HCT116 (cell line): ENCODE results near the gene COASY. TPM values are rescaled to one million over a fixed set of nuclear protein-coding genes. Genes with fewer than 3 reads are reported as not detected.
A peak's percentile ranks its signal among the peaks of the same experiment; 100 is the strongest.

ENCODE experiments used
- ATAC-seq: fragments of 200-7000 bp; cut with Tn5 transposase; 2 replicates; pipeline ENCODE4 v1.9.1; 2020; ENCODE audit warnings: mild to moderate bottlenecking, moderate library complexity
- BruUV-seq: library from RNA; stranded (reverse); fragments of 400-500 nt; replicated peaks from 2 replicates; lab custom pipeline; 2021; lab: Mats Ljungman, UMichigan
- CTCF ChIA-PET: fragments of 300-600 bp; sonication (Branson Sonifier 250); formaldehyde crosslinking; loops from one replicate; lab custom pipeline; 2021; ENCODE audit warnings: antibody characterized with exemption; lab: Charles Lee
- POLR2A ChIA-PET: fragments of 300-600, 350-600 bp; sonication (Branson Sonifier 250); formaldehyde crosslinking; loops from one replicate; lab custom pipeline; 2021; ENCODE audit warnings: antibody characterized with exemption; lab: Charles Lee
- RAD21 ChIA-PET, 2 experiments: fragments of 300-600 bp; sonication (Branson Sonifier 250); formaldehyde crosslinking; loops; one replicate each; lab custom pipeline; 2023; ENCODE audit warnings: low total read pairs in 2 of 2; ENCODE audit not compliant: uncharacterized antibody in 2 of 2, unreplicated experiment in 2 of 2, low non-redundant PET in 1 of 2; lab: Charles Lee
- DNase-seq: peaks from one replicate; pipeline ENCODE4 v3.0.0-alpha.2; 2010; ENCODE audit warnings: low read depth, low spot score
- H2AFZ ChIP-seq: fragments of 200-600 bp; shearing (Covaris generic), sonication (generic); 2 replicates; pipeline ENCODE4 v1.6.1; 2017; ENCODE audit warnings: low read depth, mixed run types, mixed read lengths, antibody characterized with exemption, low read length; ENCODE audit not compliant: poor library complexity, severe bottlenecking
- H3K27ac ChIP-seq: 2 replicates; pipeline ENCODE4 v1.5.1; 2012; ENCODE audit warnings: low read depth, low read length
- H3K27me3 ChIP-seq: fragments of 200-600 bp; sonication (generic); 2 replicates; pipeline ENCODE4 v1.6.1; 2016; ENCODE audit warnings: mixed run types, low read length, mixed read lengths; ENCODE audit not compliant: insufficient read depth
- H3K36me3 ChIP-seq, 2 experiments: fragments of 200-500 bp in 1 of 2; fragments of 200-600 bp in 1 of 2; sonication (Bioruptor generic) in 1 of 2; sonication (generic) in 1 of 2; 2 replicates each; pipeline versions ENCODE4 v1.5.1 to v1.6.1; 2014 to 2016; ENCODE audit warnings: low read length in 2 of 2, inconsistent platforms in 1 of 2, mixed read lengths in 1 of 2, mixed run types in 1 of 2; ENCODE audit not compliant: insufficient read depth in 2 of 2, control insufficient read depth in 1 of 2
- H3K4me1 ChIP-seq, 2 experiments: fragments of 200-600 bp in 1 of 2; sonication (generic) in 1 of 2; 2 replicates each; pipeline versions ENCODE4 v1.5.1 to v1.6.1; 2012 to 2017; ENCODE audit warnings: low read length in 2 of 2, inconsistent platforms in 1 of 2, mild to moderate bottlenecking in 1 of 2, mixed read lengths in 1 of 2, mixed run types in 1 of 2, moderate library complexity in 1 of 2; ENCODE audit not compliant: insufficient read depth in 2 of 2, control insufficient read depth in 1 of 2
- H3K4me2 ChIP-seq: fragments of 200-600 bp; sonication (generic); 2 replicates; pipeline ENCODE4 v1.6.1; 2017; ENCODE audit warnings: mixed run types, low read length, mixed read lengths
- H3K4me3 ChIP-seq, 2 experiments: fragments of 200-600 bp in 1 of 2; sonication (generic) in 1 of 2; replicated peaks in 1 of 2; 2 replicates each; pipeline ENCODE4 v1.5.1; 2011 to 2016; ENCODE audit warnings: low read length in 2 of 2, control low read depth in 1 of 2, low read depth in 1 of 2, mild to moderate bottlenecking in 1 of 2, mixed read lengths in 1 of 2, mixed run types in 1 of 2
- H3K79me2 ChIP-seq: fragments of 200-600 bp; sonication (generic); 2 replicates; pipeline ENCODE4 v1.6.1; 2017; ENCODE audit warnings: mild to moderate bottlenecking, mixed run types, low read length, moderate library complexity, mixed read lengths; ENCODE audit not compliant: insufficient read depth
- H3K9ac ChIP-seq: fragments of 200-600 bp; sonication (generic); 2 replicates; pipeline ENCODE4 v1.6.1; 2016; ENCODE audit warnings: low read length, mixed read lengths
- H3K9me2 ChIP-seq: fragments of 200-600 bp; sonication (generic), shearing (Covaris generic); 2 replicates; pipeline ENCODE4 v1.6.1; 2017; ENCODE audit warnings: mixed run types, mild to moderate bottlenecking, moderate library complexity; ENCODE audit not compliant: insufficient read depth
- H3K9me3 ChIP-seq, 2 experiments: fragments of 200-500 bp in 1 of 2; fragments of 200-600 bp in 1 of 2; sonication (Bioruptor generic) in 1 of 2; sonication (generic) in 1 of 2; 2 replicates each; pipeline ENCODE4 v1.6.1; 2014 to 2017; ENCODE audit warnings: low read length in 2 of 2, mixed read lengths in 2 of 2, inconsistent platforms in 1 of 2, low read depth in 1 of 2, mild to moderate bottlenecking in 1 of 2, mixed run types in 1 of 2, moderate library complexity in 1 of 2; ENCODE audit not compliant: control insufficient read depth in 1 of 2, insufficient read depth in 1 of 2
- H4K20me1 ChIP-seq: fragments of 200-600 bp; sonication (generic), shearing (Covaris generic); 2 replicates; pipeline ENCODE4 v1.6.1; 2017; ENCODE audit warnings: mixed run types, mild to moderate bottlenecking, moderate library complexity; ENCODE audit not compliant: insufficient read depth
- CEBPB ChIP-seq: IDR thresholded peaks from 2 replicates; pipeline ENCODE4 v1.6.1; 2012; ENCODE audit warnings: low read depth
- ELF1 ChIP-seq: IDR thresholded peaks from 2 replicates; pipeline ENCODE4 v1.6.1; 2012; ENCODE audit warnings: low read depth, borderline replicate concordance
- EZH2 ChIP-seq: fragments of 200-600 bp; sonication (generic); IDR thresholded peaks from 2 replicates; pipeline ENCODE4 v1.6.1; 2017; ENCODE audit warnings: antibody characterized with exemption, mixed run types
- FOSL1 ChIP-seq: IDR thresholded peaks from 2 replicates; pipeline ENCODE4 v1.6.1; 2012; ENCODE audit warnings: low read depth
- JUND ChIP-seq: IDR thresholded peaks from 2 replicates; pipeline ENCODE4 v1.6.1; 2012
- POLR2A ChIP-seq: IDR thresholded peaks from 2 replicates; pipeline ENCODE4 v1.7.0; 2011; ENCODE audit warnings: borderline replicate concordance; ENCODE audit not compliant: insufficient read depth, insufficient read length; ENCODE audit errors: extremely low read depth
- POLR2AphosphoS5 ChIP-seq: IDR thresholded peaks from 2 replicates; pipeline ENCODE4 v1.6.1; 2011; ENCODE audit warnings: mild to moderate bottlenecking, low read depth, low read length, moderate library complexity
- SIN3A ChIP-seq: IDR thresholded peaks from 2 replicates; pipeline ENCODE4 v1.6.1; 2012; ENCODE audit warnings: low read depth
- SRF ChIP-seq: IDR thresholded peaks from 2 replicates; pipeline ENCODE4 v1.6.1; 2012; ENCODE audit warnings: low read depth
- ZNF274 ChIP-seq: fragments of 200-500 bp; sonication (Bioruptor generic); IDR thresholded peaks from 2 replicates; pipeline ENCODE4 v1.6.1; 2014; ENCODE audit warnings: mild to moderate bottlenecking, low read depth, low read length, inconsistent platforms
- intact Hi-C: fragments of 100-400 bp; cut with micrococcal nuclease; formaldehyde crosslinking; loops from 2 replicates; pipeline ENCODE4 v1.10.0; 2022
- total RNA-seq: library from RNA; stranded (reverse); gene quantifications from one replicate; pipeline ENCODE4 v1.2.1, GENCODE V29; 2021; ENCODE audit not compliant: unreplicated experiment
- TF ChIP-seq, protein P1 (sequence below), 3 experiments: fragments of 200-600 bp in 1 of 3; sonication (generic) in 1 of 3; IDR thresholded peaks in 2 of 3; conservative IDR thresholded peaks in 1 of 3; 2 replicates each; pipeline ENCODE4 v1.5.1; 2012 to 2017; ENCODE audit warnings: low read depth in 2 of 3, low read length in 2 of 3, antibody characterized with exemption in 1 of 3, borderline replicate concordance in 1 of 3, control low read depth in 1 of 3, mild to moderate bottlenecking in 1 of 3, mixed read lengths in 1 of 3, mixed run types in 1 of 3, moderate library complexity in 1 of 3; ENCODE audit not compliant: insufficient read depth in 1 of 3
- TF ChIP-seq, protein P2 (sequence below): IDR thresholded peaks from 2 replicates; pipeline ENCODE4 v1.6.1; 2012; ENCODE audit warnings: low read depth

Gene COASY
- total RNA-seq, 1 experiment from 2014 or later = 137 TPM

DNA sequence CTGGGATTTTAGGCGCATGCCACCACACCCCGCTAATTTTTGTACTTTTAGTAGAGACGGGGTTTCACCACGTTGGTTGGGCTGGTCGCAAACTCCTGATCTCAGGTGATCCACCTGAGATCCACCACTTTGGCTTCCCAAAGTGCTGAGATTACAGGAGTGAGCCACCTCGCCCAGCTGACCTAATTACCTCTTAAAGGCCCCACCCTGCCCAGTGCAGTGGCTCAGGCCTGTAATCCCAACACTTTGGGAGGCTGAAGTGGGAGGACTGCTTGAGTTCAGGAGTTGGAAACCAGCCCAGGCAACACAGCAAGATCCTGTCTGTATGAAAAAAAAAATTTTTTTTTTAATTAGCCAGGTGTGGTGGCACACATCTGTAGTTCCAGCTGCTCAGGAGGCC, 2.9 kb upstream of the COASY start (continued):
- TF ChIP-seq, protein P1, sequence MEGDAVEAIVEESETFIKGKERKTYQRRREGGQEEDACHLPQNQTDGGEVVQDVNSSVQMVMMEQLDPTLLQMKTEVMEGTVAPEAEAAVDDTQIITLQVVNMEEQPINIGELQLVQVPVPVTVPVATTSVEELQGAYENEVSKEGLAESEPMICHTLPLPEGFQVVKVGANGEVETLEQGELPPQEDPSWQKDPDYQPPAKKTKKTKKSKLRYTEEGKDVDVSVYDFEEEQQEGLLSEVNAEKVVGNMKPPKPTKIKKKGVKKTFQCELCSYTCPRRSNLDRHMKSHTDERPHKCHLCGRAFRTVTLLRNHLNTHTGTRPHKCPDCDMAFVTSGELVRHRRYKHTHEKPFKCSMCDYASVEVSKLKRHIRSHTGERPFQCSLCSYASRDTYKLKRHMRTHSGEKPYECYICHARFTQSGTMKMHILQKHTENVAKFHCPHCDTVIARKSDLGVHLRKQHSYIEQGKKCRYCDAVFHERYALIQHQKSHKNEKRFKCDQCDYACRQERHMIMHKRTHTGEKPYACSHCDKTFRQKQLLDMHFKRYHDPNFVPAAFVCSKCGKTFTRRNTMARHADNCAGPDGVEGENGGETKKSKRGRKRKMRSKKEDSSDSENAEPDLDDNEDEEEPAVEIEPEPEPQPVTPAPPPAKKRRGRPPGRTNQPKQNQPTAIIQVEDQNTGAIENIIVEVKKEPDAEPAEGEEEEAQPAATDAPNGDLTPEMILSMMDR (IDR thresholded peaks at IDR 0.05 in 2 of 3, conservative IDR thresholded peaks at IDR 0.05 in 1 of 3; ENCODE audit: borderline replicate concordance in 1 of 3, insufficient read depth in 1 of 3, low read depth in 2 of 3, low read length in 2 of 3) = no peak
- TF ChIP-seq ELF1 (no peak), SRF (no peak), SIN3A (no peak), ZNF274 (no peak), POLR2AphosphoS5 (no peak), JUND (no peak), POLR2A (no peak)
- TF ChIP-seq, protein P2, sequence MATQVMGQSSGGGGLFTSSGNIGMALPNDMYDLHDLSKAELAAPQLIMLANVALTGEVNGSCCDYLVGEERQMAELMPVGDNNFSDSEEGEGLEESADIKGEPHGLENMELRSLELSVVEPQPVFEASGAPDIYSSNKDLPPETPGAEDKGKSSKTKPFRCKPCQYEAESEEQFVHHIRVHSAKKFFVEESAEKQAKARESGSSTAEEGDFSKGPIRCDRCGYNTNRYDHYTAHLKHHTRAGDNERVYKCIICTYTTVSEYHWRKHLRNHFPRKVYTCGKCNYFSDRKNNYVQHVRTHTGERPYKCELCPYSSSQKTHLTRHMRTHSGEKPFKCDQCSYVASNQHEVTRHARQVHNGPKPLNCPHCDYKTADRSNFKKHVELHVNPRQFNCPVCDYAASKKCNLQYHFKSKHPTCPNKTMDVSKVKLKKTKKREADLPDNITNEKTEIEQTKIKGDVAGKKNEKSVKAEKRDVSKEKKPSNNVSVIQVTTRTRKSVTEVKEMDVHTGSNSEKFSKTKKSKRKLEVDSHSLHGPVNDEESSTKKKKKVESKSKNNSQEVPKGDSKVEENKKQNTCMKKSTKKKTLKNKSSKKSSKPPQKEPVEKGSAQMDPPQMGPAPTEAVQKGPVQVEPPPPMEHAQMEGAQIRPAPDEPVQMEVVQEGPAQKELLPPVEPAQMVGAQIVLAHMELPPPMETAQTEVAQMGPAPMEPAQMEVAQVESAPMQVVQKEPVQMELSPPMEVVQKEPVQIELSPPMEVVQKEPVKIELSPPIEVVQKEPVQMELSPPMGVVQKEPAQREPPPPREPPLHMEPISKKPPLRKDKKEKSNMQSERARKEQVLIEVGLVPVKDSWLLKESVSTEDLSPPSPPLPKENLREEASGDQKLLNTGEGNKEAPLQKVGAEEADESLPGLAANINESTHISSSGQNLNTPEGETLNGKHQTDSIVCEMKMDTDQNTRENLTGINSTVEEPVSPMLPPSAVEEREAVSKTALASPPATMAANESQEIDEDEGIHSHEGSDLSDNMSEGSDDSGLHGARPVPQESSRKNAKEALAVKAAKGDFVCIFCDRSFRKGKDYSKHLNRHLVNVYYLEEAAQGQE = no peak

DNA sequence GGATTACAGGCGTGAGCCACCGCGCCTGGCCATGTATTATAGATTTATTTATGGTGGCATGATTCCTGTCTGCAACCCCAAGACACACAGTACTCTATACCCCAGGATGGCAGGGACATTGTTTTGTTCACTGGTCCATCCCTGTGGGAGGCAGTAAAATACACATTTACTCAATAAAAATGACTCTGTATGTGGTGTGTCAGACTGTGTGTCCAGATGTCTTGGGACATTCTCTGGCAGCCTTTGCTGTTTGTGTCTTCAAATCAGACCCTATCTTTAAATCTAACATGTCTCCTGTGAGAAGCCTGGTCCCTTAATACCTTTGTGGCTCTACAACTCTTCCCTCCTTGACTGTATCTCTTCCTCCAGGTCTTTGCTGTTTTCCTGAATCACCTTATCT, 1.7 kb upstream of the COASY start:
- no peaks in the 10 kb centered on the region for H3K27me3 ChIP-seq
- RAD21 ChIA-PET = no interaction called here
- TF ChIP-seq ZNF274 (no peak), CEBPB (no peak), SIN3A (no peak), FOSL1 (no peak), JUND (no peak), EZH2 (no peak)
- TF ChIP-seq, protein P2 = no peak
- TF ChIP-seq, all 23 proteins: peak for 0
- H3K4me2 ChIP-seq = no peak overlapping the region
- no peak overlapping the region for H3K4me3 ChIP-seq
- peaks cover 8 to 13% of the 10 kb centered on the region in 2 experiments; a peak in 3 of 4 replicates for H3K36me3 ChIP-seq
- H3K9me2 ChIP-seq = no peaks in the 10 kb centered on the region
- DNase-seq (no peak), ATAC-seq (no peak)
- TSS peak; percentile 31 for BruUV-seq
- no peak overlapping the region for H3K9ac ChIP-seq
- no peaks in the 10 kb centered on the region for H3K9me3 ChIP-seq
- no peak overlapping the region for H2AFZ ChIP-seq
- peaks cover 29% of the 10 kb centered on the region for H3K79me2 ChIP-seq
- CTCF ChIA-PET = no interaction called here
- H3K4me1 ChIP-seq = peaks cover 31 to 48% of the 10 kb centered on the region in 2 experiments
- intact Hi-C loops = no loop called here
- POLR2A ChIA-PET = interaction anchor here (0.7 kb wide), 1 partner anchor 210 kb away, joined by 3 read pairs; no protein-coding TSS in a partner anchor
- H3K27ac ChIP-seq = no peak overlapping the region
- no peaks in the 10 kb centered on the region for H4K20me1 ChIP-seq
